CD14-positive monocyte (primary cell): ENCODE measurements around the gene ACSL3. TPM values are rescaled to one million over a fixed set of nuclear protein-coding genes. Genes with fewer than 3 reads are reported as not detected.

ENCODE experiments used
- DNase-seq, 3 donors: peaks; one replicate each; pipeline ENCODE4 v3.0.0-alpha.2; 2011 to 2022
- H2AFZ ChIP-seq: 2 replicates; pipeline ENCODE4 v1.6.0; 2012; ENCODE audit warnings: mild to moderate bottlenecking, low read depth, low read length, inconsistent platforms; ENCODE audit not compliant: insufficient read depth, poor library complexity, severe bottlenecking
- H3K27ac ChIP-seq, 2 donors: 1 replicate in 1 of 2; 2 replicates in 1 of 2; pipeline ENCODE4 v1.5.1; 2012 to 2013; ENCODE audit warnings: low read length in 2 of 2, control low read depth in 1 of 2, inconsistent platforms in 1 of 2, low read depth in 1 of 2, mild to moderate bottlenecking in 1 of 2
- H3K27me3 ChIP-seq, 2 donors: one replicate each; pipeline versions ENCODE4 v1.6.0 to v1.6.1; 2011 to 2013; ENCODE audit warnings: low read length in 2 of 2; ENCODE audit not compliant: control insufficient read depth in 2 of 2, insufficient read depth in 2 of 2
- H3K36me3 ChIP-seq, 2 donors: replicated peaks in 1 of 2; 1 replicate in 1 of 2; 2 replicates in 1 of 2; pipeline versions ENCODE4 v1.5.1 to v1.6.1; 2012 to 2013; ENCODE audit warnings: low read length in 2 of 2, control low read depth in 1 of 2, inconsistent platforms in 1 of 2, mild to moderate bottlenecking in 1 of 2; ENCODE audit not compliant: insufficient read depth in 2 of 2, control insufficient read depth in 1 of 2
- H3K4me1 ChIP-seq, 2 donors: 1 replicate in 1 of 2; 2 replicates in 1 of 2; pipeline versions ENCODE4 v1.5.1 to v1.6.1; 2012 to 2013; ENCODE audit warnings: low read length in 2 of 2, control low read depth in 1 of 2, inconsistent platforms in 1 of 2, mild to moderate bottlenecking in 1 of 2, moderate library complexity in 1 of 2; ENCODE audit not compliant: insufficient read depth in 2 of 2, control insufficient read depth in 1 of 2
- H3K4me2 ChIP-seq: replicated peaks from 2 replicates; pipeline ENCODE3; 2012; ENCODE audit warnings: low read length, moderate library complexity, mild to moderate bottlenecking; ENCODE audit not compliant: poor library complexity, severe bottlenecking; ENCODE audit errors: extremely low read depth
- H3K4me3 ChIP-seq, 3 experiments: fragments of 200-600 bp in 1 of 3; sonication (generic) in 1 of 3; replicated peaks in 1 of 3; 1 replicate in 2 of 3; 2 replicates in 1 of 3; pipeline ENCODE4 v1.5.1; 2011 to 2013; ENCODE audit warnings: low read length in 3 of 3, mild to moderate bottlenecking in 3 of 3, control low read depth in 2 of 3, low read depth in 2 of 3, inconsistent platforms in 1 of 3, moderate library complexity in 1 of 3
- H3K79me2 ChIP-seq: 2 replicates; pipeline ENCODE4 v1.6.0; 2012; ENCODE audit warnings: mild to moderate bottlenecking, control low read depth, inconsistent platforms, low read length, moderate library complexity; ENCODE audit not compliant: insufficient read depth
- H3K9ac ChIP-seq: 2 replicates; pipeline ENCODE4 v1.6.0; 2017; ENCODE audit warnings: low read length, mild to moderate bottlenecking; ENCODE audit not compliant: insufficient read depth, poor library complexity, severe bottlenecking
- H3K9me3 ChIP-seq, 2 donors: replicated peaks in 1 of 2; 1 replicate in 1 of 2; 2 replicates in 1 of 2; pipeline versions ENCODE4 v1.5.1 to v1.6.1; 2012 to 2013; ENCODE audit warnings: low read length in 2 of 2, control low read depth in 1 of 2; ENCODE audit not compliant: control insufficient read depth in 1 of 2, insufficient read depth in 1 of 2
- H4K20me1 ChIP-seq: 2 replicates; pipeline ENCODE4 v1.6.0; 2012; ENCODE audit warnings: mild to moderate bottlenecking, low read length, control low read depth, moderate library complexity; ENCODE audit not compliant: insufficient read depth
- H3K27ac Mint-ChIP-seq, 7 donors: one replicate each; pipeline ENCODE4 v1.8.0; 2020; ENCODE audit warnings: mild to moderate bottlenecking in 7 of 7, mixed read lengths in 7 of 7, moderate library complexity in 6 of 7, inconsistent platforms in 2 of 7
- H3K27me3 Mint-ChIP-seq, 3 donors: one replicate each; pipeline ENCODE4 v1.8.0; 2021 to 2022; ENCODE audit warnings: low read depth in 3 of 3, mild to moderate bottlenecking in 3 of 3, mixed read lengths in 3 of 3, moderate library complexity in 3 of 3, inconsistent platforms in 1 of 3
- H3K36me3 Mint-ChIP-seq, 2 donors: one replicate each; pipeline ENCODE4 v1.8.0; 2020; ENCODE audit warnings: mixed read lengths in 2 of 2, inconsistent platforms in 1 of 2, mild to moderate bottlenecking in 1 of 2
- H3K4me1 Mint-ChIP-seq: one replicate; pipeline ENCODE4 v1.8.0; 2020; ENCODE audit warnings: mild to moderate bottlenecking, mixed read lengths
- H3K4me3 Mint-ChIP-seq, 2 donors: one replicate each; pipeline ENCODE4 v1.8.0; 2020; ENCODE audit warnings: mild to moderate bottlenecking in 2 of 2, mixed read lengths in 2 of 2, moderate library complexity in 1 of 2
- H3K9me3 Mint-ChIP-seq, 7 donors: one replicate each; pipeline ENCODE4 v1.8.0; 2020 to 2022; ENCODE audit warnings: mixed read lengths in 7 of 7, mild to moderate bottlenecking in 6 of 7, moderate library complexity in 6 of 7, inconsistent platforms in 2 of 7
- WGBS: methylation state at CpG from one replicate; pipeline ENCODE4 v1.1.5; 2013; ENCODE audit warnings: missing lambda C conversion rate; ENCODE audit not compliant: insufficient coverage; 5-methylcytosine and 5-hydroxymethylcytosine counted together
- intact Hi-C, 2 donors: fragments of 100-400 bp; cut with micrococcal nuclease; formaldehyde crosslinking; loops; one replicate each; pipeline versions ENCODE4 v1.15.0 to v1.15.1; 2023
- polyA plus RNA-seq, 3 donors: library from polyadenylated mRNA; depleted of rRNA in 1 of 3; unstranded in 2 of 3; stranded (reverse) in 1 of 3; fragments of 300-500 nt in 2 of 3; fragments of >200 nt in 1 of 3; fragmentation: Illumina TruSeq in 2 of 3; gene quantifications; 1 replicate in 2 of 3; 2 replicates in 1 of 3; pipeline ENCODE4 v1.2.3, GENCODE V29; 2012 to 2021
- TF ChIP-seq, protein P1 (sequence below): fragments of 200-600 bp; IDR thresholded peaks from one replicate; pipeline ENCODE4 v1.8.0; 2022; ENCODE audit warnings: antibody characterized with exemption, mild to moderate bottlenecking

ACSL3 gene
- polyA plus RNA-seq, 3 donors: 8.8 to 24.4 (median 19.9) TPM

DNA sequence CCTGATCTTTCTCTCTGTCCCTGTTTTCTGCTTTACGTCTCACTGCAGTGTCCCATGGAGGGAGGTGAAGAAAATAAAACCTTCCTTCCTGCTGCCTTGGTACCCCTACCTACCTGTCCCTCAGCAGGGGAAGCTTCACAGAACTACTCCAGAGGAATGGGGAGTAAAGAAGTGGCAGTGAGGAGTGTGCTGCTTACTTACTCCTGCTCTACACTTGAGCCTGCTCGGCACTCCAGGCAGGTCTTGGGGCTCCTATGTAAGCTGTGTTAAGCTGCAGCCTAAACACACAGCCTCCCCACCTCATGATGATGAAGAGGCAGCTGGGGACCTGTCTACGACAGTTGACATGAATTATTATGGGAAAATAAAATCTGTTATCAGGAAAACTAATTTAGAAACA lies 72.6 kb downstream of the ACSL3 start:
- Histone ChIP-seq H3K4me2 (no peak overlapping the region), H3K36me3 (peaks cover 58 to 91% of the 10 kb centered on the region in 2 donors), H3K9me3 (peaks cover 0 to 5% of the 10 kb centered on the region in 2 donors), H3K27ac (no peak overlapping the region), H3K4me3 (no peak overlapping the region), H3K27me3 (no peaks in the 10 kb centered on the region), H2AFZ (no peak overlapping the region), H3K9ac (no peak overlapping the region), H3K4me1 (peaks cover 0 to 8% of the 10 kb centered on the region in 2 donors), H3K79me2 (no peaks in the 10 kb centered on the region), H4K20me1 (no peaks in the 10 kb centered on the region)
- Mint-ChIP-seq H3K27me3 (no peaks in the 10 kb centered on the region), H3K27ac (no peak overlapping the region), H3K36me3 (peaks cover 66 to 75% of the 10 kb centered on the region in 2 donors), H3K4me3 (no peak overlapping the region), H3K4me1 (peaks cover 6% of the 10 kb centered on the region), H3K9me3 (peaks cover 4 to 16% (median 12%) of the 10 kb centered on the region in 7 donors)
- DNase-seq: no peak
- TF ChIP-seq, protein P1, sequence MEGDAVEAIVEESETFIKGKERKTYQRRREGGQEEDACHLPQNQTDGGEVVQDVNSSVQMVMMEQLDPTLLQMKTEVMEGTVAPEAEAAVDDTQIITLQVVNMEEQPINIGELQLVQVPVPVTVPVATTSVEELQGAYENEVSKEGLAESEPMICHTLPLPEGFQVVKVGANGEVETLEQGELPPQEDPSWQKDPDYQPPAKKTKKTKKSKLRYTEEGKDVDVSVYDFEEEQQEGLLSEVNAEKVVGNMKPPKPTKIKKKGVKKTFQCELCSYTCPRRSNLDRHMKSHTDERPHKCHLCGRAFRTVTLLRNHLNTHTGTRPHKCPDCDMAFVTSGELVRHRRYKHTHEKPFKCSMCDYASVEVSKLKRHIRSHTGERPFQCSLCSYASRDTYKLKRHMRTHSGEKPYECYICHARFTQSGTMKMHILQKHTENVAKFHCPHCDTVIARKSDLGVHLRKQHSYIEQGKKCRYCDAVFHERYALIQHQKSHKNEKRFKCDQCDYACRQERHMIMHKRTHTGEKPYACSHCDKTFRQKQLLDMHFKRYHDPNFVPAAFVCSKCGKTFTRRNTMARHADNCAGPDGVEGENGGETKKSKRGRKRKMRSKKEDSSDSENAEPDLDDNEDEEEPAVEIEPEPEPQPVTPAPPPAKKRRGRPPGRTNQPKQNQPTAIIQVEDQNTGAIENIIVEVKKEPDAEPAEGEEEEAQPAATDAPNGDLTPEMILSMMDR: no peak
- WGBS: no CpG with 5 or more reads among the region's 3 CpGs
- intact Hi-C loops: no loop called here

GRCh38 chr2:222935688-222936298 lies 75.0 kb downstream of the ACSL3 start:
- H3K9ac ChIP-seq: no peak overlapping the region
- Mint-ChIP-seq H3K36me3 (peaks cover 59 to 60% of the 10 kb centered on the region in 2 donors), H3K4me1 (no peaks in the 10 kb centered on the region), H3K9me3 (peaks cover 4 to 16% (median 12%) of the 10 kb centered on the region in 7 donors), H3K27ac (no peak overlapping the region), H3K27me3 (no peaks in the 10 kb centered on the region), H3K4me3 (no peak overlapping the region)
- H3K4me1 ChIP-seq: peaks cover 0 to 3% of the 10 kb centered on the region in 2 donors
- no peak for DNase-seq
- no CpG with 5 or more reads among the region's 4 CpGs for WGBS
- H3K9me3 ChIP-seq: peaks cover 0 to 8% of the 10 kb centered on the region in 2 donors
- H4K20me1 ChIP-seq: peaks cover 5% of the 10 kb centered on the region
- intact Hi-C loops: loop anchor here in 1 of 2 donors (5.0 kb wide), 1 partner anchor 243 kb away; no protein-coding TSS in a partner anchor
- no peak overlapping the region for H3K27ac ChIP-seq
- H3K4me3 ChIP-seq: no peak overlapping the region
- H2AFZ ChIP-seq: no peak overlapping the region
- H3K4me2 ChIP-seq: no peak overlapping the region
- peaks cover 52 to 89% of the 10 kb centered on the region in 2 donors for H3K36me3 ChIP-seq
- TF ChIP-seq, protein P1: no peak
- H3K79me2 ChIP-seq: no peaks in the 10 kb centered on the region
- H3K27me3 ChIP-seq: no peaks in the 10 kb centered on the region
